Endothelial cell of umbilical vein (primary cell): ENCODE results near the gene KLK3.

Experiments
- EZH2 ChIP-seq: IDR thresholded peaks from 2 replicates; pipeline ENCODE4 v1.6.1; 2012; ENCODE audit warnings: borderline replicate concordance, low read depth, mild to moderate bottlenecking, moderate library complexity, low read length, inconsistent platforms; ENCODE audit not compliant: severe bottlenecking
- MYC ChIP-seq: IDR thresholded peaks from one replicate; pipeline ENCODE4 v1.6.1; 2011; ENCODE audit warnings: mild to moderate bottlenecking, low read depth, low read length
- POLR2AphosphoS5 ChIP-seq: IDR thresholded peaks from 2 replicates; pipeline ENCODE4 v1.6.1; 2012; ENCODE audit warnings: low read depth, mild to moderate bottlenecking, control low read depth, low read length, moderate library complexity; ENCODE audit not compliant: insufficient read depth
- TF ChIP-seq, protein P1 (sequence below), 2 donors: IDR thresholded peaks; 1 replicate in 1 of 2; 2 replicates in 1 of 2; pipeline ENCODE4 v1.5.1; 2011; ENCODE audit warnings: low read length in 2 of 2, mild to moderate bottlenecking in 2 of 2, moderate library complexity in 2 of 2, control low read depth in 1 of 2, inconsistent platforms in 1 of 2, low read depth in 1 of 2; ENCODE audit not compliant: insufficient read depth in 1 of 2; ENCODE audit errors: extremely low read depth in 1 of 2

DNA sequence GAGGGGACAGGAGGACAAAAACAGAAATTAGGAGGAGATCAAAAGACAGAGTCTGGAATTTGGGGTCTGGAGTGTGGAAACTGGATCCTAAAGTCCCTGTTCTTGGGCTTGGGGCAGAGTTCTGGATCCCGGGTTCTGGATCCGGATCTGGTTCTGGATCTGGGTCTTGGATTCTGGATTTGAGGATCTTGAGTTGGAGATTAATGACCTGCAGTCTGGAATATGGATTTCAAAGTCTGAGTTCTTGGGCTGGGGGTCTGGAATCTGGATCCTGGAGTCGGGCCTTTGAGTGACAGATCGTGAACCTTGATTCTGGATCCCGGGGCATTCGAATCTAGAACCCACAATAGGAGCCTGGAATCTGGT lies 20.9 kb upstream of the KLK3 start:
- TF ChIP-seq, protein P1, sequence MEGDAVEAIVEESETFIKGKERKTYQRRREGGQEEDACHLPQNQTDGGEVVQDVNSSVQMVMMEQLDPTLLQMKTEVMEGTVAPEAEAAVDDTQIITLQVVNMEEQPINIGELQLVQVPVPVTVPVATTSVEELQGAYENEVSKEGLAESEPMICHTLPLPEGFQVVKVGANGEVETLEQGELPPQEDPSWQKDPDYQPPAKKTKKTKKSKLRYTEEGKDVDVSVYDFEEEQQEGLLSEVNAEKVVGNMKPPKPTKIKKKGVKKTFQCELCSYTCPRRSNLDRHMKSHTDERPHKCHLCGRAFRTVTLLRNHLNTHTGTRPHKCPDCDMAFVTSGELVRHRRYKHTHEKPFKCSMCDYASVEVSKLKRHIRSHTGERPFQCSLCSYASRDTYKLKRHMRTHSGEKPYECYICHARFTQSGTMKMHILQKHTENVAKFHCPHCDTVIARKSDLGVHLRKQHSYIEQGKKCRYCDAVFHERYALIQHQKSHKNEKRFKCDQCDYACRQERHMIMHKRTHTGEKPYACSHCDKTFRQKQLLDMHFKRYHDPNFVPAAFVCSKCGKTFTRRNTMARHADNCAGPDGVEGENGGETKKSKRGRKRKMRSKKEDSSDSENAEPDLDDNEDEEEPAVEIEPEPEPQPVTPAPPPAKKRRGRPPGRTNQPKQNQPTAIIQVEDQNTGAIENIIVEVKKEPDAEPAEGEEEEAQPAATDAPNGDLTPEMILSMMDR (IDR thresholded peaks at IDR 0.05; ENCODE audit: extremely low read depth in 1 of 2, insufficient read depth in 1 of 2, low read depth in 1 of 2, low read length in 2 of 2), result no peak
- no peak for TF ChIP-seq MYC
- TF ChIP-seq POLR2AphosphoS5, result no peak
- TF ChIP-seq EZH2, result no peak
